Measurements from ENCODE around the gene NFYC. TPM values are rescaled to one million over a fixed set of nuclear protein-coding genes. Genes with fewer than 3 reads are reported as not detected.
A peak's percentile ranks its signal among the peaks of the same experiment; 100 is the strongest.

NFYC gene
- total RNA-seq, 1 experiment from 2014 or later, result 63.3 TPM

DNA sequence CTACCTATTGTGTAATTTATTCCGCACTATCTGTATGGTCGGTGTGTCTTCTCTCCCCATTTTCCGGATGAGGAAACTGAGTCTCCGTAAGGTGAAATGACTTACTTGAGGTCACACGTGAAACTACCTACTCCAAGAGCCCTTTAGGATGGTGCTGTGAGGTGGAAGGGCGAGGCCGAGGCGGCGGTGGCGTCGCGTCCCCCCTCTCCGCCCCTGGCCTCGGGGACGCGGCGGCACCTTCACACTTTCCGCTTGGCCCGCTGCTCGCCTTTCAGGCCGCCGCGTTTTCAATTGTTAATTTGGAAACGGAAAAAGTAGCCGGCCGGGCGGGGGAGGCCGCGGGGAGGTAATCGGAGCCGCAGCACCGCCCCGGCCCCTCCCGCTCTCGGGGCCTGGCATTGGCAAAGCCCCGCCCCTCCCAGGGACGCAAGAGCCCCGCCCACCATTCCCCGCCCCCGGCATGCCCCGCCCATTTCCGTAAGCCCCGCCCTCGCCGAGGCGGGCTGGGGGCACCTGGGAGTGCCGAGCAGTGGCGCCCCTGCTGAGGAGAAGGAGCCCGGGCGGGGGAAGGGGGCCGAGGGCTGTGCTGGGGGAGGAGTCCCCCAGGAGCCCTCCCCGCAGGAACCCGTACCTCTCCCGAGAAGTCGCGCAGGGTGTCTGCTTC, 110.7 kb downstream of the NFYC start:
- no peaks in the 10 kb centered on the region for H3K9me2 ChIP-seq (ENCODE audit: insufficient read depth)
- H3K4me1 ChIP-seq (ENCODE audit: control insufficient read depth in 1 of 2, insufficient read depth in 2 of 2, low read length in 2 of 2), result peaks cover 7 to 30% of the 10 kb centered on the region in 2 experiments; a peak in 3 of 4 replicates
- RAD21 ChIA-PET (ENCODE audit: low non-redundant PET in 1 of 2, low total read pairs in 2 of 2, uncharacterized antibody in 2 of 2, unreplicated experiment in 2 of 2), result no interaction called here
- no peak overlapping the region for H3K9ac ChIP-seq (ENCODE audit: low read length)
- TF ChIP-seq POLR2A (IDR thresholded peaks at IDR 0.05; ENCODE audit: borderline replicate concordance, extremely low read depth, insufficient read depth, insufficient read length) (no peak), SRF (IDR thresholded peaks at IDR 0.05; ENCODE audit: low read depth) (no peak), EZH2 (IDR thresholded peaks at IDR 0.05) (no peak), TCF7L2 (IDR thresholded peaks at IDR 0.05; ENCODE audit: borderline replicate concordance, extremely low read depth, insufficient read depth, insufficient read length) (peak; percentile 17), EGR1 (IDR thresholded peaks at IDR 0.05; ENCODE audit: low read depth) (peak; percentile 24; the same call in 1 of the 2 replicates), SIN3A (IDR thresholded peaks at IDR 0.05; ENCODE audit: low read depth) (no peak), YY1 (IDR thresholded peaks at IDR 0.05; ENCODE audit: extremely low read depth, insufficient replicate concordance, low read depth, low read length) (no peak), ZBTB33 (IDR thresholded peaks at IDR 0.05; ENCODE audit: extremely low read depth, insufficient replicate concordance, low read length) (no peak), ZFX (IDR thresholded peaks at IDR 0.05) (no peak), CEBPB (IDR thresholded peaks at IDR 0.05; ENCODE audit: low read depth) (no peak), CBX3 (IDR thresholded peaks at IDR 0.05; ENCODE audit: low read depth) (no peak; the same call in 1 of the 2 replicates)
- CTCF ChIA-PET, result no interaction called here
- no peaks in the 10 kb centered on the region for H3K36me3 ChIP-seq (ENCODE audit: control insufficient read depth in 1 of 2, insufficient read depth in 2 of 2, low read length in 2 of 2)
- no peaks in the 10 kb centered on the region for H3K79me2 ChIP-seq (ENCODE audit: insufficient read depth, low read length)
- H3K9me3 ChIP-seq (ENCODE audit: control insufficient read depth in 1 of 2, insufficient read depth in 1 of 2, low read depth in 1 of 2, low read length in 2 of 2), result no peaks in the 10 kb centered on the region
- peak overlapping the region; percentile 55 for H3K4me2 ChIP-seq (ENCODE audit: low read length)
- H3K27me3 ChIP-seq (ENCODE audit: insufficient read depth, low read length), result no peaks in the 10 kb centered on the region
- no TSS peak for BruUV-seq (replicated peaks)
- no peak overlapping the region for H3K27ac ChIP-seq (ENCODE audit: low read depth, low read length)
- no peaks in the 10 kb centered on the region for H4K20me1 ChIP-seq (ENCODE audit: insufficient read depth)
- POLR2A ChIA-PET, result no interaction called here
- intact Hi-C loops (cut with micrococcal nuclease), result no loop called here
- DNase-seq (ENCODE audit: low read depth, low spot score) (peak; percentile 35), ATAC-seq (peak; percentile 86)
- peak overlapping the region in 1 of 2 experiments; percentile 12; a peak in 1 of 4 replicates for H3K4me3 ChIP-seq (replicated peaks in 1 of 2; ENCODE audit: low read depth in 1 of 2, low read length in 2 of 2)
- no peak overlapping the region for H2AFZ ChIP-seq (ENCODE audit: low read depth, low read length, poor library complexity, severe bottlenecking)
